ENCODE data around the gene HRH1.

DNA sequence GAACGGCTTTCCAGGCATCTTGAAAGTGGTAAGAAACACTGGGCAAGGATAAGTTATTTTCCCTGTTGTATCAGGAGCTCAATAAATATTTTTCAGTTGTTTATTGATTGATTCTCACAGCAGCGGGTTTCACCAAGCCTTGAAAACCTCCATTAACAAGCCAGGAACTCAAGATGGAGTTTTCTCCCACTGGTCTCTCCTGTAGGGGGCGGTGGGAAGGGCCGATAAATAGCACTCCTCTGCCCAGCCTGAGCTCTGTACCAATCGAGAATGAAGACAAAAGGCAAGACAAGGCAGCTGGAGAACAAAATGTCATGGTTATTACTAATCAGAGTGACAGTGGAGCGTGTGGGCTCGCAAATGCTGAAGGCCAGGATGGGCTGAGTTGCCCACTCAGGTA, 7.4 kb downstream of the HRH1 start:
- TF ChIP-seq, protein P1, sequence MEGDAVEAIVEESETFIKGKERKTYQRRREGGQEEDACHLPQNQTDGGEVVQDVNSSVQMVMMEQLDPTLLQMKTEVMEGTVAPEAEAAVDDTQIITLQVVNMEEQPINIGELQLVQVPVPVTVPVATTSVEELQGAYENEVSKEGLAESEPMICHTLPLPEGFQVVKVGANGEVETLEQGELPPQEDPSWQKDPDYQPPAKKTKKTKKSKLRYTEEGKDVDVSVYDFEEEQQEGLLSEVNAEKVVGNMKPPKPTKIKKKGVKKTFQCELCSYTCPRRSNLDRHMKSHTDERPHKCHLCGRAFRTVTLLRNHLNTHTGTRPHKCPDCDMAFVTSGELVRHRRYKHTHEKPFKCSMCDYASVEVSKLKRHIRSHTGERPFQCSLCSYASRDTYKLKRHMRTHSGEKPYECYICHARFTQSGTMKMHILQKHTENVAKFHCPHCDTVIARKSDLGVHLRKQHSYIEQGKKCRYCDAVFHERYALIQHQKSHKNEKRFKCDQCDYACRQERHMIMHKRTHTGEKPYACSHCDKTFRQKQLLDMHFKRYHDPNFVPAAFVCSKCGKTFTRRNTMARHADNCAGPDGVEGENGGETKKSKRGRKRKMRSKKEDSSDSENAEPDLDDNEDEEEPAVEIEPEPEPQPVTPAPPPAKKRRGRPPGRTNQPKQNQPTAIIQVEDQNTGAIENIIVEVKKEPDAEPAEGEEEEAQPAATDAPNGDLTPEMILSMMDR (IDR thresholded peaks at IDR 0.05; ENCODE audit: insufficient read depth, low read length, poor library complexity, severe bottlenecking) = no peak
- TF ChIP-seq EZH2phosphoT487 (conservative IDR thresholded peaks at IDR 0.05; ENCODE audit: low read length) = no peak
